IMR-90 (cell line): ENCODE measurements around the gene RBFOX1. TPM values are rescaled to one million over a fixed set of nuclear protein-coding genes. Genes with fewer than 3 reads are reported as not detected.

Source experiments
- ATAC-seq: fragments of 200-7000 bp; cut with Tn5 transposase; 2 replicates; pipeline ENCODE4 v1.9.1; 2020; ENCODE audit warnings: low read depth, mild to moderate bottlenecking, moderate library complexity
- BruUV-seq: library from RNA; stranded (reverse); fragments of 400-500 nt; replicated peaks from 2 replicates; lab custom pipeline; 2021; lab: Mats Ljungman, UMichigan
- CTCF ChIA-PET: fragments of 300-600 bp; formaldehyde crosslinking; extraction: SDS; loops from one replicate; lab custom pipeline; 2021; ENCODE audit warnings: antibody characterized with exemption; lab: Yijun Ruan, JAX
- POLR2A ChIA-PET: fragments of 300-600 bp; sonication (Branson Sonifier 250); formaldehyde crosslinking; loops from one replicate; lab custom pipeline; 2022; ENCODE audit warnings: antibody characterized with exemption; ENCODE audit not compliant: unreplicated experiment; lab: Charles Lee
- DNase-seq: peaks from one replicate; pipeline ENCODE4 v3.0.0; 2013
- H2AFZ ChIP-seq: replicated peaks from 2 replicates; pipeline ENCODE3; 2013; ENCODE audit warnings: low read length, mild to moderate bottlenecking; ENCODE audit not compliant: poor library complexity
- H2AK5ac ChIP-seq: 2 replicates; pipeline ENCODE4 v1.6.1; 2013; ENCODE audit warnings: low read depth, low read length, inconsistent platforms
- H2AK9ac ChIP-seq: replicated peaks from 2 replicates; pipeline ENCODE3; 2013; ENCODE audit warnings: mild to moderate bottlenecking, low read depth, low read length, moderate library complexity; ENCODE audit not compliant: poor library complexity
- H2BK120ac ChIP-seq: 2 replicates; pipeline ENCODE4 v1.6.1; 2013; ENCODE audit warnings: low read depth, low read length, inconsistent platforms
- H2BK15ac ChIP-seq: 3 replicates; pipeline ENCODE4 v1.6.1; 2013; ENCODE audit warnings: low read depth, low read length, inconsistent platforms
- H2BK20ac ChIP-seq: 2 replicates; pipeline ENCODE4 v1.6.1; 2013; ENCODE audit warnings: low read depth, mild to moderate bottlenecking, inconsistent platforms, low read length, moderate library complexity
- H2BK5ac ChIP-seq: 2 replicates; pipeline ENCODE4 v1.6.1; 2013; ENCODE audit warnings: mild to moderate bottlenecking, low read depth, low read length, inconsistent platforms; ENCODE audit not compliant: poor library complexity, severe bottlenecking
- H3K14ac ChIP-seq: replicated peaks from 2 replicates; pipeline ENCODE4 v1.6.1; 2013; ENCODE audit warnings: low read depth, low read length, inconsistent platforms
- H3K18ac ChIP-seq: 2 replicates; pipeline ENCODE4 v1.6.1; 2013; ENCODE audit warnings: low read depth, low read length, control low read depth
- H3K23ac ChIP-seq: 2 replicates; pipeline ENCODE4 v1.6.1; 2013; ENCODE audit warnings: low read depth, low read length, inconsistent platforms
- H3K27ac ChIP-seq: 2 replicates; pipeline ENCODE4 v1.5.1; 2013; ENCODE audit warnings: mild to moderate bottlenecking, control low read depth, low read length; ENCODE audit not compliant: insufficient read depth
- H3K27me3 ChIP-seq: 2 replicates; pipeline ENCODE4 v1.6.1; 2013; ENCODE audit warnings: low read length; ENCODE audit not compliant: control insufficient read depth, insufficient read depth
- H3K36me3 ChIP-seq: 2 replicates; pipeline ENCODE4 v1.6.1; 2013; ENCODE audit warnings: low read length, mixed read lengths; ENCODE audit not compliant: control insufficient read depth, insufficient read depth
- H3K4ac ChIP-seq: 2 replicates; pipeline ENCODE4 v1.6.1; 2013; ENCODE audit warnings: low read depth, low read length, inconsistent platforms
- H3K4me1 ChIP-seq: 2 replicates; pipeline ENCODE4 v1.6.1; 2013; ENCODE audit warnings: low read length, mixed read lengths; ENCODE audit not compliant: control insufficient read depth, insufficient read depth
- H3K4me2 ChIP-seq: 2 replicates; pipeline ENCODE4 v1.6.1; 2013; ENCODE audit warnings: low read depth, mild to moderate bottlenecking, control low read depth, low read length, moderate library complexity
- H3K4me3 ChIP-seq: 2 replicates; pipeline ENCODE4 v1.5.1; 2013; ENCODE audit warnings: low read depth, mild to moderate bottlenecking, control low read depth, low read length, moderate library complexity; ENCODE audit not compliant: insufficient read depth
- H3K56ac ChIP-seq: 2 replicates; pipeline ENCODE4 v1.6.1; 2013; ENCODE audit warnings: low read length, inconsistent platforms; ENCODE audit not compliant: insufficient read depth; ENCODE audit errors: extremely low read depth
- H3K79me1 ChIP-seq, 2 experiments: 2 replicates each; pipeline ENCODE4 v1.6.1; 2013; ENCODE audit warnings: low read length in 2 of 2, inconsistent platforms in 1 of 2, low read depth in 1 of 2
- H3K9ac ChIP-seq: 2 replicates; pipeline ENCODE4 v1.6.1; 2013; ENCODE audit warnings: low read depth, low read length, control low read depth
- H3K9me1 ChIP-seq: 2 replicates; pipeline ENCODE4 v1.6.1; 2013; ENCODE audit warnings: low read length, inconsistent platforms; ENCODE audit not compliant: insufficient read depth
- H3K9me3 ChIP-seq: 2 replicates; pipeline ENCODE4 v1.6.1; 2013; ENCODE audit warnings: low read length; ENCODE audit not compliant: control insufficient read depth, insufficient read depth
- H4K20me1 ChIP-seq: 2 replicates; pipeline ENCODE4 v1.6.1; 2013; ENCODE audit warnings: low read length, inconsistent platforms; ENCODE audit not compliant: insufficient read depth
- H4K5ac ChIP-seq: 2 replicates; pipeline ENCODE4 v1.6.1; 2013; ENCODE audit warnings: mild to moderate bottlenecking, low read depth, low read length, control low read depth
- H4K8ac ChIP-seq, 2 experiments: 2 replicates each; pipeline ENCODE4 v1.6.1; 2013; ENCODE audit warnings: low read depth in 2 of 2, low read length in 2 of 2, control low read depth in 1 of 2, inconsistent platforms in 1 of 2
- H4K91ac ChIP-seq: 2 replicates; pipeline ENCODE4 v1.6.1; 2013; ENCODE audit warnings: low read depth, low read length, inconsistent platforms; ENCODE audit not compliant: insufficient read depth
- MAFK ChIP-seq: IDR thresholded peaks from 2 replicates; pipeline ENCODE4 v1.6.1; 2012; ENCODE audit warnings: low read depth, low read length, improper control_type of control experiment
- WGBS, 2 experiments: methylation state at CpG; one replicate each; pipeline versions ENCODE4 v1.1.5 to v1.1.7; 2013; ENCODE audit warnings: missing lambda C conversion rate in 2 of 2; ENCODE audit not compliant: insufficient read length in 1 of 2; ENCODE audit errors: extremely low coverage in 2 of 2; 5-methylcytosine and 5-hydroxymethylcytosine counted together
- dilution Hi-C: fragments of 300-500 bp; cut with HindIII; formaldehyde crosslinking; loops from one replicate; pipeline ENCODE4 v1.14.3; 2018; ENCODE audit warnings: low sequenced_read_pairs; ENCODE audit not compliant: unreplicated experiment
- in situ Hi-C: fragments of 300-500 bp; cut with MboI; formaldehyde crosslinking; loops from 3 replicates; pipeline ENCODE4 v1.14.3; 2019; ENCODE audit warnings: low sequenced_read_pairs, inconsistent platforms, mixed read lengths
- intact Hi-C: fragments of 100-400 bp; cut with micrococcal nuclease; formaldehyde crosslinking; loops from 2 replicates; pipeline ENCODE4 v1.10.0; 2022
- polyA plus RNA-seq, 3 experiments: library from polyadenylated mRNA; depleted of rRNA; stranded (reverse); fragments of >200 nt; gene quantifications; 2 replicates each; pipeline ENCODE4 v1.2.3, GENCODE V29; 2012; ENCODE audit warnings: low replicate concordance in 1 of 3
- total RNA-seq: library from RNA; depleted of rRNA; stranded (reverse); fragments of >200 nt; gene quantifications from 2 replicates; pipeline ENCODE4 v1.2.3, GENCODE V29; 2012

The RBFOX1 gene
- total and polyA plus RNA-seq, 2 of the 4 experiments (the other 2 are of a cell fraction): not detected

DNA sequence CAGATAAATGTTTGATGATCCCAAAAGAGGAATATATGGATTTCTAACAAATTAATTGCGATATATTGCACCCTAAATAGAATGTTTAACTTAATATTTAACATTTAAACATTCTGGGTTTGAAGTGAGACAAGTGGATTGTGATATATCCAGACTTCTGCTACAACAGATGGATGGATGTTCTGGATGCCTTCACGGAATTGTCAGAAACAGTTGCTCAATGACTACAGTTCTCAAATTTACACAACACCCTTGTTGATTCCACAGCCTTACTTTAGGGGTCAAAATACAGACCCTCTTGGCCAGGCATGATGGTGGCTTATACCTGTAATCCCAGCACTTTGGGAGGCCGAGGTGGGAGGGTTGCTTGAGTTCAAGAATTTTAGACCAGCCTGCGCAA lies 250.8 kb downstream of the RBFOX1 start:
- H3K27me3 ChIP-seq: no peaks in the 10 kb centered on the region
- CTCF ChIA-PET: no interaction called here
- peaks cover 7% of the 10 kb centered on the region for H3K9me3 ChIP-seq
- no peak for DNase-seq
- no peak overlapping the region for H3K14ac ChIP-seq
- no peak overlapping the region for H4K5ac ChIP-seq
- no peak overlapping the region for H3K56ac ChIP-seq
- H3K27ac ChIP-seq: no peak overlapping the region
- ATAC-seq: no peak
- no peak overlapping the region for H4K91ac ChIP-seq
- in situ Hi-C loops (no loop called here), intact Hi-C loops (no loop called here), dilution Hi-C loops (no loop called here)
- H4K8ac ChIP-seq: no peak overlapping the region
- no peaks in the 10 kb centered on the region for H3K4me1 ChIP-seq
- POLR2A ChIA-PET: no interaction called here
- H3K4me2 ChIP-seq: no peak overlapping the region
- no peaks in the 10 kb centered on the region for H3K36me3 ChIP-seq
- no peaks in the 10 kb centered on the region for H3K79me1 ChIP-seq
- no peak overlapping the region for H2AK5ac ChIP-seq
- no TSS peak for BruUV-seq
- no peak overlapping the region for H2BK20ac ChIP-seq
- H3K9me1 ChIP-seq: no peaks in the 10 kb centered on the region
- TF ChIP-seq MAFK: no peak
- no peak overlapping the region for H2BK15ac ChIP-seq
- no peak overlapping the region for H3K23ac ChIP-seq
- no peak overlapping the region for H2BK5ac ChIP-seq
- no peaks in the 10 kb centered on the region for H4K20me1 ChIP-seq
- no peak overlapping the region for H2BK120ac ChIP-seq
- no peak overlapping the region for H2AK9ac ChIP-seq
- H3K18ac ChIP-seq: no peak overlapping the region
- no peak overlapping the region for H3K4ac ChIP-seq
- no peak overlapping the region for H2AFZ ChIP-seq
- H3K4me3 ChIP-seq: no peak overlapping the region
- no CpG with 5 or more reads among the region's 4 CpGs for WGBS, 2 experiments
- no peak overlapping the region for H3K9ac ChIP-seq
